WTC11 (cell line): ENCODE results near the gene OBP2B. TPM values are rescaled to one million over a fixed set of nuclear protein-coding genes. Genes with fewer than 3 reads are reported as not detected.

Experiments
- ATAC-seq: fragments of 200-7000 bp; cut with Tn5 transposase; 2 replicates; pipeline ENCODE4 v1.10.0; 2021; ENCODE audit warnings: mild to moderate bottlenecking, moderate library complexity
- CTCF ChIA-PET: fragments of 300-600 bp; sonication (Branson Sonifier 250); formaldehyde crosslinking; loops from one replicate; lab custom pipeline; 2021; ENCODE audit warnings: antibody characterized with exemption; lab: Charles Lee
- POLR2A ChIA-PET: fragments of 350-600 bp; sonication (Branson Sonifier 250); formaldehyde crosslinking; loops from one replicate; lab custom pipeline; 2021; ENCODE audit warnings: antibody characterized with exemption; lab: Charles Lee
- DNase-seq: peaks from one replicate; pipeline ENCODE4 v3.0.0; 2021; ENCODE audit warnings: low spot score
- H3K27ac Mint-ChIP-seq: 2 replicates; pipeline ENCODE4 v1.8.0; 2021; ENCODE audit warnings: mixed read lengths
- H3K27me3 Mint-ChIP-seq: 2 replicates; pipeline ENCODE4 v1.8.0; 2021; ENCODE audit warnings: low read depth, mild to moderate bottlenecking, moderate library complexity, mixed read lengths
- H3K36me3 Mint-ChIP-seq: 2 replicates; pipeline ENCODE4 v1.8.0; 2021; ENCODE audit warnings: mixed read lengths
- H3K4me1 Mint-ChIP-seq: 2 replicates; pipeline ENCODE4 v1.8.0; 2022; ENCODE audit warnings: mixed read lengths
- H3K4me3 Mint-ChIP-seq: 2 replicates; pipeline ENCODE4 v1.8.0; 2021; ENCODE audit warnings: mild to moderate bottlenecking, moderate library complexity, mixed read lengths
- H3K9me3 Mint-ChIP-seq: 2 replicates; pipeline ENCODE4 v1.8.0; 2021; ENCODE audit warnings: mixed read lengths
- CREM ChIP-seq: sonication (generic); formaldehyde crosslinking; IDR thresholded peaks from 2 replicates; pipeline ENCODE4 v1.8.1; 2022; ENCODE audit warnings: mild to moderate bottlenecking, missing genetic modification reagents, moderate library complexity
- EMX1 ChIP-seq: fragments of 250-450 bp; sonication (Bioruptor Pico); IDR thresholded peaks from 2 replicates; pipeline ENCODE4 v1.8.0; 2021; ENCODE audit warnings: mild to moderate bottlenecking
- ESRRA ChIP-seq: sonication (generic); formaldehyde crosslinking; IDR thresholded peaks from 2 replicates; pipeline ENCODE4 v1.8.1; 2022; ENCODE audit warnings: mild to moderate bottlenecking, missing genetic modification reagents, borderline replicate concordance
- JUN ChIP-seq: sonication (generic); formaldehyde crosslinking; IDR thresholded peaks from 2 replicates; pipeline ENCODE4 v1.8.0; 2023; ENCODE audit warnings: mild to moderate bottlenecking, missing genetic modification reagents
- MYBL2 ChIP-seq: sonication (generic); formaldehyde crosslinking; IDR thresholded peaks from 2 replicates; pipeline ENCODE4 v1.8.1; 2023; ENCODE audit warnings: mild to moderate bottlenecking, moderate library complexity, missing genetic modification reagents
- NFYB ChIP-seq: sonication (generic); formaldehyde crosslinking; conservative IDR thresholded peaks from 2 replicates; pipeline ENCODE4 v1.8.0; 2022; ENCODE audit warnings: low read depth, missing genetic modification reagents
- NR3C1 ChIP-seq: sonication (generic); formaldehyde crosslinking; conservative IDR thresholded peaks from 2 replicates; pipeline ENCODE4 v1.8.1; 2023; ENCODE audit warnings: low read depth, mild to moderate bottlenecking, missing genetic modification reagents
- RELA ChIP-seq: sonication (generic); formaldehyde crosslinking; IDR thresholded peaks from 2 replicates; pipeline ENCODE4 v1.8.1; 2022; ENCODE audit warnings: missing genetic modification reagents, mild to moderate bottlenecking, borderline replicate concordance
- SMAD4 ChIP-seq: sonication (generic); formaldehyde crosslinking; IDR thresholded peaks from 2 replicates; pipeline ENCODE4 v1.8.0; 2022; ENCODE audit warnings: mild to moderate bottlenecking, missing genetic modification reagents
- SOX15 ChIP-seq: fragments of 250-450 bp; sonication (Bioruptor Pico); IDR thresholded peaks from 2 replicates; pipeline ENCODE4 v1.9.0; 2021; ENCODE audit warnings: mild to moderate bottlenecking
- TP53 ChIP-seq: sonication (generic); formaldehyde crosslinking; IDR thresholded peaks from 2 replicates; pipeline ENCODE4 v1.8.1; 2023; ENCODE audit warnings: mild to moderate bottlenecking, missing genetic modification reagents
- ZBTB21 ChIP-seq: sonication (generic); formaldehyde crosslinking; IDR thresholded peaks from 2 replicates; pipeline ENCODE4 v1.8.1; 2023; ENCODE audit warnings: mild to moderate bottlenecking, missing genetic modification reagents, borderline replicate concordance
- ZNF138 ChIP-seq: sonication (generic); formaldehyde crosslinking; conservative IDR thresholded peaks from 2 replicates; pipeline ENCODE4 v1.8.1; 2022; ENCODE audit warnings: mild to moderate bottlenecking, moderate library complexity, missing genetic modification reagents
- ZNF263 ChIP-seq: sonication (generic); formaldehyde crosslinking; IDR thresholded peaks from 2 replicates; pipeline ENCODE4 v1.8.1; 2022; ENCODE audit warnings: low read depth, mild to moderate bottlenecking, moderate library complexity, missing genetic modification reagents
- total RNA-seq: library from RNA; stranded (reverse); gene quantifications from 3 replicates; pipeline ENCODE4 v1.2.3, GENCODE V29; 2021
- TF ChIP-seq, protein P1 (sequence below): fragments of 250-450 bp; sonication (Bioruptor Pico); IDR thresholded peaks from 2 replicates; pipeline ENCODE4 v1.9.0; 2021; ENCODE audit warnings: mild to moderate bottlenecking, borderline replicate concordance
- TF ChIP-seq, protein P2 (sequence below): sonication (generic); formaldehyde crosslinking; IDR thresholded peaks from 2 replicates; pipeline ENCODE4 v1.8.1; 2022; ENCODE audit warnings: mild to moderate bottlenecking, moderate library complexity, missing genetic modification reagents
- TF ChIP-seq, protein P3 (sequence below): sonication (generic); formaldehyde crosslinking; IDR thresholded peaks from 2 replicates; pipeline ENCODE4 v1.8.0; 2023; ENCODE audit warnings: missing genetic modification reagents, mild to moderate bottlenecking, borderline replicate concordance
- TF ChIP-seq, protein P4 (sequence below): sonication (generic); formaldehyde crosslinking; IDR thresholded peaks from 2 replicates; pipeline ENCODE4 v1.8.1; 2022; ENCODE audit warnings: low read depth, mild to moderate bottlenecking, moderate library complexity, missing genetic modification reagents, borderline replicate concordance
- TF ChIP-seq, protein P5 (sequence below): sonication (generic); formaldehyde crosslinking; IDR thresholded peaks from 2 replicates; pipeline ENCODE4 v1.8.1; 2023; ENCODE audit warnings: mild to moderate bottlenecking, missing genetic modification reagents

The OBP2B gene
- total RNA-seq, 1 experiment from 2014 or later = not detected

DNA sequence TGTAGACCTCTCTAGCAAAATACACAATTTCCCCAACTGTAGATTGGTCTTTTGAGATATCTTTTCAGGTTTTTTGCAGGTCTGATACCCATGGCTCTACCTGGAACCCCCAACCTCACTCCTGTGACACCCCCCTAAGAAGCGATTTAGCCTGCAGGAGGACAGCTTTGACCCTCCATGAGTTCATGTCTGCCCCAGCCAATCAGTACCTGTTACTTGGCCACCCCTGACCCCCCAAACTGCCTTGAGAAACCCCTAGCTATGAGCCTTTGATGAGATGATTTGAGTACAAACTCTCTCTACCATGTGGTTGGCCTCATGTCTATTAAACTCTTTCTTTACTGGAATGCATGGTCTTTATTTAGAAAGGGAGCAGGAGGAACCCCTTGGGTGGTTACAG lies 40.3 kb upstream of the OBP2B start:
- peaks cover 8% of the 10 kb centered on the region; the same call in 1 of the 2 replicates for H3K4me1 Mint-ChIP-seq
- ChIA-PET CTCF (interaction anchor here (1.0 to 4.0 kb wide), 2 partner anchors 10 to 63 kb away, joined by 4 to 22 read pairs; no protein-coding TSS in a partner anchor), POLR2A (no interaction called here)
- no peak for DNase-seq
- TF ChIP-seq ESRRA = no peak
- TF ChIP-seq RELA (CRISPR knock-in tag) = no peak
- TF ChIP-seq, protein P1, sequence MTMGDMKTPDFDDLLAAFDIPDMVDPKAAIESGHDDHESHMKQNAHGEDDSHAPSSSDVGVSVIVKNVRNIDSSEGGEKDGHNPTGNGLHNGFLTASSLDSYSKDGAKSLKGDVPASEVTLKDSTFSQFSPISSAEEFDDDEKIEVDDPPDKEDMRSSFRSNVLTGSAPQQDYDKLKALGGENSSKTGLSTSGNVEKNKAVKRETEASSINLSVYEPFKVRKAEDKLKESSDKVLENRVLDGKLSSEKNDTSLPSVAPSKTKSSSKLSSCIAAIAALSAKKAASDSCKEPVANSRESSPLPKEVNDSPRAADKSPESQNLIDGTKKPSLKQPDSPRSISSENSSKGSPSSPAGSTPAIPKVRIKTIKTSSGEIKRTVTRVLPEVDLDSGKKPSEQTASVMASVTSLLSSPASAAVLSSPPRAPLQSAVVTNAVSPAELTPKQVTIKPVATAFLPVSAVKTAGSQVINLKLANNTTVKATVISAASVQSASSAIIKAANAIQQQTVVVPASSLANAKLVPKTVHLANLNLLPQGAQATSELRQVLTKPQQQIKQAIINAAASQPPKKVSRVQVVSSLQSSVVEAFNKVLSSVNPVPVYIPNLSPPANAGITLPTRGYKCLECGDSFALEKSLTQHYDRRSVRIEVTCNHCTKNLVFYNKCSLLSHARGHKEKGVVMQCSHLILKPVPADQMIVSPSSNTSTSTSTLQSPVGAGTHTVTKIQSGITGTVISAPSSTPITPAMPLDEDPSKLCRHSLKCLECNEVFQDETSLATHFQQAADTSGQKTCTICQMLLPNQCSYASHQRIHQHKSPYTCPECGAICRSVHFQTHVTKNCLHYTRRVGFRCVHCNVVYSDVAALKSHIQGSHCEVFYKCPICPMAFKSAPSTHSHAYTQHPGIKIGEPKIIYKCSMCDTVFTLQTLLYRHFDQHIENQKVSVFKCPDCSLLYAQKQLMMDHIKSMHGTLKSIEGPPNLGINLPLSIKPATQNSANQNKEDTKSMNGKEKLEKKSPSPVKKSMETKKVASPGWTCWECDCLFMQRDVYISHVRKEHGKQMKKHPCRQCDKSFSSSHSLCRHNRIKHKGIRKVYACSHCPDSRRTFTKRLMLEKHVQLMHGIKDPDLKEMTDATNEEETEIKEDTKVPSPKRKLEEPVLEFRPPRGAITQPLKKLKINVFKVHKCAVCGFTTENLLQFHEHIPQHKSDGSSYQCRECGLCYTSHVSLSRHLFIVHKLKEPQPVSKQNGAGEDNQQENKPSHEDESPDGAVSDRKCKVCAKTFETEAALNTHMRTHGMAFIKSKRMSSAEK (CRISPR knock-in tag) = no peak
- TF ChIP-seq, protein P2, sequence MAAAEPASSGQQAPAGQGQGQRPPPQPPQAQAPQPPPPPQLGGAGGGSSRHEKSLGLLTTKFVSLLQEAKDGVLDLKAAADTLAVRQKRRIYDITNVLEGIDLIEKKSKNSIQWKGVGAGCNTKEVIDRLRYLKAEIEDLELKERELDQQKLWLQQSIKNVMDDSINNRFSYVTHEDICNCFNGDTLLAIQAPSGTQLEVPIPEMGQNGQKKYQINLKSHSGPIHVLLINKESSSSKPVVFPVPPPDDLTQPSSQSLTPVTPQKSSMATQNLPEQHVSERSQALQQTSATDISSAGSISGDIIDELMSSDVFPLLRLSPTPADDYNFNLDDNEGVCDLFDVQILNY = no peak
- TF ChIP-seq JUN = no peak
- TF ChIP-seq, protein P3, sequence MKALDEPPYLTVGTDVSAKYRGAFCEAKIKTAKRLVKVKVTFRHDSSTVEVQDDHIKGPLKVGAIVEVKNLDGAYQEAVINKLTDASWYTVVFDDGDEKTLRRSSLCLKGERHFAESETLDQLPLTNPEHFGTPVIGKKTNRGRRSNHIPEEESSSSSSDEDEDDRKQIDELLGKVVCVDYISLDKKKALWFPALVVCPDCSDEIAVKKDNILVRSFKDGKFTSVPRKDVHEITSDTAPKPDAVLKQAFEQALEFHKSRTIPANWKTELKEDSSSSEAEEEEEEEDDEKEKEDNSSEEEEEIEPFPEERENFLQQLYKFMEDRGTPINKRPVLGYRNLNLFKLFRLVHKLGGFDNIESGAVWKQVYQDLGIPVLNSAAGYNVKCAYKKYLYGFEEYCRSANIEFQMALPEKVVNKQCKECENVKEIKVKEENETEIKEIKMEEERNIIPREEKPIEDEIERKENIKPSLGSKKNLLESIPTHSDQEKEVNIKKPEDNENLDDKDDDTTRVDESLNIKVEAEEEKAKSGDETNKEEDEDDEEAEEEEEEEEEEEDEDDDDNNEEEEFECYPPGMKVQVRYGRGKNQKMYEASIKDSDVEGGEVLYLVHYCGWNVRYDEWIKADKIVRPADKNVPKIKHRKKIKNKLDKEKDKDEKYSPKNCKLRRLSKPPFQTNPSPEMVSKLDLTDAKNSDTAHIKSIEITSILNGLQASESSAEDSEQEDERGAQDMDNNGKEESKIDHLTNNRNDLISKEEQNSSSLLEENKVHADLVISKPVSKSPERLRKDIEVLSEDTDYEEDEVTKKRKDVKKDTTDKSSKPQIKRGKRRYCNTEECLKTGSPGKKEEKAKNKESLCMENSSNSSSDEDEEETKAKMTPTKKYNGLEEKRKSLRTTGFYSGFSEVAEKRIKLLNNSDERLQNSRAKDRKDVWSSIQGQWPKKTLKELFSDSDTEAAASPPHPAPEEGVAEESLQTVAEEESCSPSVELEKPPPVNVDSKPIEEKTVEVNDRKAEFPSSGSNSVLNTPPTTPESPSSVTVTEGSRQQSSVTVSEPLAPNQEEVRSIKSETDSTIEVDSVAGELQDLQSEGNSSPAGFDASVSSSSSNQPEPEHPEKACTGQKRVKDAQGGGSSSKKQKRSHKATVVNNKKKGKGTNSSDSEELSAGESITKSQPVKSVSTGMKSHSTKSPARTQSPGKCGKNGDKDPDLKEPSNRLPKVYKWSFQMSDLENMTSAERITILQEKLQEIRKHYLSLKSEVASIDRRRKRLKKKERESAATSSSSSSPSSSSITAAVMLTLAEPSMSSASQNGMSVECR (CRISPR knock-in tag) = no peak
- TF ChIP-seq ZNF138 (CRISPR knock-in tag) = no peak
- no peak for TF ChIP-seq EMX1 (CRISPR knock-in tag)
- no peak for TF ChIP-seq NR3C1 (CRISPR knock-in tag)
- no peak for TF ChIP-seq TP53 (CRISPR knock-in tag)
- TF ChIP-seq NFYB (CRISPR knock-in tag) = no peak
- TF ChIP-seq CREM (CRISPR knock-in tag) = no peak
- TF ChIP-seq, protein P4, sequence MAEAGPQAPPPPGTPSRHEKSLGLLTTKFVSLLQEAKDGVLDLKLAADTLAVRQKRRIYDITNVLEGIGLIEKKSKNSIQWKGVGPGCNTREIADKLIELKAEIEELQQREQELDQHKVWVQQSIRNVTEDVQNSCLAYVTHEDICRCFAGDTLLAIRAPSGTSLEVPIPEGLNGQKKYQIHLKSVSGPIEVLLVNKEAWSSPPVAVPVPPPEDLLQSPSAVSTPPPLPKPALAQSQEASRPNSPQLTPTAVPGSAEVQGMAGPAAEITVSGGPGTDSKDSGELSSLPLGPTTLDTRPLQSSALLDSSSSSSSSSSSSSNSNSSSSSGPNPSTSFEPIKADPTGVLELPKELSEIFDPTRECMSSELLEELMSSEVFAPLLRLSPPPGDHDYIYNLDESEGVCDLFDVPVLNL (CRISPR knock-in tag) = no peak
- TF ChIP-seq, protein P5, sequence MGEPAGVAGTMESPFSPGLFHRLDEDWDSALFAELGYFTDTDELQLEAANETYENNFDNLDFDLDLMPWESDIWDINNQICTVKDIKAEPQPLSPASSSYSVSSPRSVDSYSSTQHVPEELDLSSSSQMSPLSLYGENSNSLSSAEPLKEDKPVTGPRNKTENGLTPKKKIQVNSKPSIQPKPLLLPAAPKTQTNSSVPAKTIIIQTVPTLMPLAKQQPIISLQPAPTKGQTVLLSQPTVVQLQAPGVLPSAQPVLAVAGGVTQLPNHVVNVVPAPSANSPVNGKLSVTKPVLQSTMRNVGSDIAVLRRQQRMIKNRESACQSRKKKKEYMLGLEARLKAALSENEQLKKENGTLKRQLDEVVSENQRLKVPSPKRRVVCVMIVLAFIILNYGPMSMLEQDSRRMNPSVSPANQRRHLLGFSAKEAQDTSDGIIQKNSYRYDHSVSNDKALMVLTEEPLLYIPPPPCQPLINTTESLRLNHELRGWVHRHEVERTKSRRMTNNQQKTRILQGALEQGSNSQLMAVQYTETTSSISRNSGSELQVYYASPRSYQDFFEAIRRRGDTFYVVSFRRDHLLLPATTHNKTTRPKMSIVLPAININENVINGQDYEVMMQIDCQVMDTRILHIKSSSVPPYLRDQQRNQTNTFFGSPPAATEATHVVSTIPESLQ (CRISPR knock-in tag) = no peak
- TF ChIP-seq SOX15 (CRISPR knock-in tag) = no peak
- no peak for TF ChIP-seq SMAD4
- no peak for TF ChIP-seq ZBTB21 (CRISPR knock-in tag)
- TF ChIP-seq ZNF263 = no peak
- TF ChIP-seq MYBL2 (CRISPR knock-in tag) = no peak
- no peak for ATAC-seq
- H3K36me3 Mint-ChIP-seq = no peaks in the 10 kb centered on the region
- no peak overlapping the region for H3K27ac Mint-ChIP-seq
- H3K9me3 Mint-ChIP-seq = no peaks in the 10 kb centered on the region
- peaks cover 3% of the 10 kb centered on the region for H3K27me3 Mint-ChIP-seq
- H3K4me3 Mint-ChIP-seq = no peak overlapping the region
